ENCODE data around the gene ZNF443.

DNA sequence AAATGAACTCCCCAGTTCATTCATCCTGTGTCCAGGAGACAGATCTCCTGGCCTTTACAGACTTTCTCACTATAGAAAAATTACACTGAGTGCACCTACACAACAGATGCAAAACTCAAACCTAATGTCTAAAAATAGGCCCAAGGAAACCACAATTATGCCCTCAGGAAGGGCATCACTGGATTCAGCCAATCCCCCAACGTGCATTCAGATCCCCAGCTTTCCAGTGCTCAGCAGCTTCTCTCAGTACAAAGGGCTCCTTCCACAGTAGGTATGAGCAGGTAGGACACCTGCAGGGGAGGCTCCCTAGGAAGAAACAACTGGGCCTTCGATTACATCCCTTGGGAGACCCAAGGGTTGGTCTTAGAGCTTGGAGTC is 41.7 kb upstream of the ZNF443 start:
- TF ChIP-seq PKNOX1 (IDR thresholded peaks at IDR 0.05): no peak
- TF ChIP-seq FOXK2 (IDR thresholded peaks at IDR 0.05): no peak
- no peak for TF ChIP-seq FOXM1 (IDR thresholded peaks at IDR 0.05; ENCODE audit: borderline replicate concordance)
